ENCODE data around the gene UNC79.

UNC79 gene

DNA sequence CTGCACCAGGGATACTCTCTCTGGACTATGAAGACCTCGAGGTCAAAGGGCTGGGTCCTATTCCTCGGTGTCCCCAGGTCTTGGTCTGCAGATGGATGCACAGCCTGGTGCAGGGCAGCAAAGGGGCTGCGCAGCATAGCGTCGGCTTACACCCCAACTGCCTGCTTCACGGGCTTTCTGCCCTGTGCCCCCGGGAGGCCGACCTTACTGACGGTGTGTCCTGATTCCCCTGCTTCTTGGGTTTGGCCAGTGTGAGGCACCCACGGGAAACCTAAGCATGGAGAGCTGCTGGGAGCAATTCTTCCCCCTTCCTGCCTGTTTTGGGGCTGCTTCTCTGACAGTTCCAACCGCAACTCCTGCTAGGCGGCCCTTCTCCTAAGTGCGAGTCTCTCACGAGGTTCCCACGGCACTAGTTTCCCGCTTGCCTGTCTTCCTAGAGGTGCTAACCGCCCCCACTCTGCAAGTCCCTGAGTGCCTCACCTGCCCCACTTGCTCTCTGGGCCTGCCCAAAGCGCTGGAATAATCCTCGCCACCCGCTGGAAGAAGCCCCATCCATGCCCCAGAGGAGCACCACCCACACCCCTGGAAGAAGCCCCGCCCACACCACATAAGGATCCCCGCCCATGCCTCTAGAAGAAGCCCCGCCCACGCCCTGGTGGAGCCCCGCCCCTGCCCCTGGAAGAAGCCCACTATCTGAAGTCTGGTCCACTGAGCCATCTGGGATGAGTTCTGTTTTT, 303.5 kb downstream of the UNC79 start:
- Histone ChIP-seq H3K4me1 (ENCODE audit: insufficient read depth, low read length, severe bottlenecking) (no peaks in the 10 kb centered on the region), H3K27me3 (ENCODE audit: insufficient read depth, low read length) (peaks cover 6% of the 10 kb centered on the region; the same call in 1 of the 2 replicates), H2AFZ (ENCODE audit: low read length) (no peak overlapping the region), H3K36me3 (ENCODE audit: insufficient read depth, low read length) (no peaks in the 10 kb centered on the region), H3K9me3 (ENCODE audit: low read length) (no peaks in the 10 kb centered on the region), H4K20me1 (ENCODE audit: insufficient read depth, low read length) (no peaks in the 10 kb centered on the region), H3K4me3 (ENCODE audit: low read depth, low read length, poor library complexity, severe bottlenecking) (no peak overlapping the region), H3K27ac (ENCODE audit: low read depth, low read length, poor library complexity, severe bottlenecking) (no peak overlapping the region), H3K4me2 (ENCODE audit: low read length) (no peak overlapping the region), H3F3A (ENCODE audit: insufficient read depth, low read length) (no peaks in the 10 kb centered on the region), H3K9me2 (ENCODE audit: low read depth, low read length) (no peaks in the 10 kb centered on the region), H3K79me2 (ENCODE audit: insufficient read depth, low read length) (no peaks in the 10 kb centered on the region), H3K9ac (ENCODE audit: low read length) (no peak overlapping the region)
- TF ChIP-seq CTCF (IDR thresholded peaks at IDR 0.05; ENCODE audit: low read length) = no peak
- TF ChIP-seq EZH2 (IDR thresholded peaks at IDR 0.05; ENCODE audit: borderline replicate concordance, low read length) = no peak

DNA sequence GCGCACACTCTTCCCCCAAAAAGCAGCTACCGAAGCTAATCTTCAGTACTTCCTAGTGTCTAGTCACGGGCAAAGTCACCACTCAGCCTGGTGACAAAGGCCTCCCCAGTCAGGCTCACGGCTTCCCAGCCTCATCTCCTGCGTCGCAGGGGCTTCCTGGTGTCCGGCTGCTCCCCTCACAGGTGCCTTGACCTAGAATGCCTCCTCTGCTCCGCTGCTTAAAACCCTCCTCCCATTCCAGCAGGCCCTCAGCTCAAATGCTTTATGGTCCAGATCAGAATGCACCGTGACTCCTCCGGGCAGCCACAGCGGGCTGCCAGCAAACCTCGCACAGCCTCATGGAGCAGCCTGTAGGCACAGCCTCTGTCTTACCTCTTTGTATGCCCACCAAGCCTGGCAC, 304.5 kb downstream of the UNC79 start:
- TF ChIP-seq CTCF (IDR thresholded peaks at IDR 0.05; ENCODE audit: low read length) (no peak), EZH2 (IDR thresholded peaks at IDR 0.05; ENCODE audit: borderline replicate concordance, low read length) (no peak)
- no peak overlapping the region for H3K4me2 ChIP-seq (ENCODE audit: low read length)

GRCh38 chr14:93736378-93737014, 305.8 kb downstream of the UNC79 start:
- no peaks in the 10 kb centered on the region for H3K9me3 ChIP-seq (ENCODE audit: low read length)
- H3K27me3 ChIP-seq (ENCODE audit: insufficient read depth, low read length) = peaks cover 6% of the 10 kb centered on the region; the same call in 1 of the 2 replicates
- no peaks in the 10 kb centered on the region for H3F3A ChIP-seq (ENCODE audit: insufficient read depth, low read length)
- H3K4me3 ChIP-seq (ENCODE audit: low read depth, low read length, poor library complexity, severe bottlenecking) = no peak overlapping the region
- no peaks in the 10 kb centered on the region for H3K9me2 ChIP-seq (ENCODE audit: low read depth, low read length)
- TF ChIP-seq CTCF (IDR thresholded peaks at IDR 0.05; ENCODE audit: low read length) (peak; percentile 31; the same call in 1 of the 2 replicates), EZH2 (IDR thresholded peaks at IDR 0.05; ENCODE audit: borderline replicate concordance, low read length) (no peak)
- no peaks in the 10 kb centered on the region for H4K20me1 ChIP-seq (ENCODE audit: insufficient read depth, low read length)
- H3K27ac ChIP-seq (ENCODE audit: low read depth, low read length, poor library complexity, severe bottlenecking) = no peak overlapping the region
- no peaks in the 10 kb centered on the region for H3K36me3 ChIP-seq (ENCODE audit: insufficient read depth, low read length)
- no peaks in the 10 kb centered on the region for H3K79me2 ChIP-seq (ENCODE audit: insufficient read depth, low read length)
- H2AFZ ChIP-seq (ENCODE audit: low read length) = no peak overlapping the region
- H3K9ac ChIP-seq (ENCODE audit: low read length) = no peak overlapping the region
- H3K4me2 ChIP-seq (ENCODE audit: low read length) = no peak overlapping the region
- no peaks in the 10 kb centered on the region for H3K4me1 ChIP-seq (ENCODE audit: insufficient read depth, low read length, severe bottlenecking)

More for the DNA sequence above, 304.5 kb downstream of the UNC79 start:
- Histone ChIP-seq H3K36me3 (ENCODE audit: insufficient read depth, low read length) (no peaks in the 10 kb centered on the region), H3K79me2 (ENCODE audit: insufficient read depth, low read length) (no peaks in the 10 kb centered on the region), H3K27ac (ENCODE audit: low read depth, low read length, poor library complexity, severe bottlenecking) (no peak overlapping the region), H2AFZ (ENCODE audit: low read length) (no peak overlapping the region), H3K9ac (ENCODE audit: low read length) (no peak overlapping the region), H3K9me2 (ENCODE audit: low read depth, low read length) (no peaks in the 10 kb centered on the region), H3K9me3 (ENCODE audit: low read length) (no peaks in the 10 kb centered on the region), H3K27me3 (ENCODE audit: insufficient read depth, low read length) (peaks cover 6% of the 10 kb centered on the region; the same call in 1 of the 2 replicates), H3K4me3 (ENCODE audit: low read depth, low read length, poor library complexity, severe bottlenecking) (no peak overlapping the region), H4K20me1 (ENCODE audit: insufficient read depth, low read length) (no peaks in the 10 kb centered on the region), H3F3A (ENCODE audit: insufficient read depth, low read length) (no peaks in the 10 kb centered on the region), H3K4me1 (ENCODE audit: insufficient read depth, low read length, severe bottlenecking) (no peaks in the 10 kb centered on the region)

All from OCI-LY1 (cell line).